ENCODE data around the gene PDAP1.

DNA sequence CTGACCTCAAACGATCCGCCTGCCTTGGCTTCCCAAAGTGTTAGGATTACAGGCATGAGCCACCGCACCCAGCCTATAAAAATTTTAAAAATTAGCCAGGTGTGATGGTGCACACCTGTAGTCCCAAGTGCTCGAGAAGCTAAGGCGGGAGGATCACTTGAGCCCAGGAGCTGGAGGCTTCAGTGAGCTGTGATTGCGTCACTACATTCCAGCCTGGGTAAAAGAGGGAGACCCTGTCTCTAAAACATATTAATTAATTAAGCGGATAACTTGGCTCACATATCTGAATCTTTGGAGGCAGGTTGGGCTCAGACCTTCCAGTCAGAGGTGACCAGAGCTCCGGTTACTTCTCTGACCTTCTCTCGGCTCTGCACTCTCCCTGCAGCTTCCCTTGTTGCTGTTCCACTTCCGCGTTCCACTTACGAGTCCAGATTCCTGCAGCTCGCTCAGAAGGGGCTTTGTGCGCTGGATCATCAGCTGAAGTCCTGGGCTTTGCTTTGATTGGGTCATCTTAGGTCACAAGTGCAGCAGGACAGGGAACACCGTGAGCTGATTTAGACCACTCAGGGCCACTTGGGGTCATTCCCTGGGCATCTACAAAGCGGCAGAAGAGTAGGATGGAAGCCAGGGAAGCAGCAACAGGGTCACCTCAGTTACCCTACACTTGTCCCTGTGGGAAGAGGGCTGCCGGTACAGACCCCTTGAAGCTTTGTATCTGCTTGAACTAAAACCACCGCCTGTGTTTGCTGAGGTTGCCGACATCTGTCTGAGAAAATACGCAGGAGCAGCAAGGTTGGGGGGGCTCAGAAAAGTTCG lies 35.9 kb downstream of the PDAP1 start:
- TF ChIP-seq CTCF (conservative IDR thresholded peaks at IDR 0.05; ENCODE audit: low read length): no peak
- TF ChIP-seq EZH2phosphoT487 (IDR thresholded peaks at IDR 0.05; ENCODE audit: borderline replicate concordance): no peak

Measured in Loucy (cell line).